GM23248 (cell line): ENCODE results near the gene SH3D21. TPM values are rescaled to one million over a fixed set of nuclear protein-coding genes. Genes with fewer than 3 reads are reported as not detected.
A peak's percentile ranks its signal among the peaks of the same experiment; 100 is the strongest.

ENCODE experiments used
- DNase-seq: peaks from one replicate; pipeline ENCODE4 v3.0.0-alpha.2; 2015
- H2AFZ ChIP-seq: fragments of 200-600 bp; sonication (generic); 2 replicates; pipeline ENCODE4 v1.6.1; 2016; ENCODE audit warnings: antibody characterized with exemption
- H3F3A ChIP-seq: fragments of 200-600 bp; sonication (generic); 2 replicates; pipeline ENCODE4 v1.6.1; 2016; ENCODE audit warnings: mild to moderate bottlenecking, antibody characterized with exemption, mixed run types; ENCODE audit not compliant: insufficient read depth
- H3K27ac ChIP-seq: fragments of 200-600 bp; sonication (generic); 2 replicates; pipeline ENCODE4 v1.5.1; 2016; ENCODE audit warnings: mild to moderate bottlenecking
- H3K27me3 ChIP-seq: fragments of 200-600 bp; sonication (generic); replicated peaks from 2 replicates; pipeline ENCODE4 v1.6.1; 2016; ENCODE audit warnings: mild to moderate bottlenecking; ENCODE audit not compliant: insufficient read depth
- H3K36me3 ChIP-seq: fragments of 200-600 bp; sonication (generic); 2 replicates; pipeline ENCODE4 v1.6.1; 2016; ENCODE audit warnings: low read depth, mild to moderate bottlenecking
- H3K4me1 ChIP-seq: fragments of 200-600 bp; sonication (generic); 2 replicates; pipeline ENCODE4 v1.6.1; 2016; ENCODE audit warnings: mild to moderate bottlenecking; ENCODE audit not compliant: insufficient read depth
- H3K4me2 ChIP-seq: fragments of 200-600 bp; sonication (generic); one replicate; pipeline ENCODE4 v1.6.1; 2016; ENCODE audit warnings: mild to moderate bottlenecking; ENCODE audit not compliant: unreplicated experiment
- H3K4me3 ChIP-seq: fragments of 200-600 bp; sonication (generic); 2 replicates; pipeline ENCODE4 v1.5.1; 2016; ENCODE audit warnings: mild to moderate bottlenecking
- H3K79me2 ChIP-seq: fragments of 200-600 bp; sonication (generic); 2 replicates; pipeline ENCODE4 v1.6.1; 2016; ENCODE audit warnings: mild to moderate bottlenecking; ENCODE audit not compliant: insufficient read depth
- H3K9ac ChIP-seq: fragments of 200-600 bp; sonication (generic); 2 replicates; pipeline ENCODE4 v1.6.1; 2016; ENCODE audit warnings: mild to moderate bottlenecking
- H3K9me2 ChIP-seq: fragments of 200-600 bp; sonication (generic); 2 replicates; pipeline ENCODE4 v1.6.1; 2016; ENCODE audit warnings: mixed run types, mild to moderate bottlenecking, moderate library complexity; ENCODE audit not compliant: insufficient read depth
- H3K9me3 ChIP-seq: fragments of 200-600 bp; sonication (generic); one replicate; pipeline ENCODE4 v1.6.1; 2017; ENCODE audit warnings: low read depth
- H4K20me1 ChIP-seq: fragments of 200-600 bp; sonication (generic); 2 replicates; pipeline ENCODE4 v1.6.0; 2016; ENCODE audit not compliant: insufficient read depth
- EZH2 ChIP-seq: fragments of 200-600 bp; sonication (generic); IDR thresholded peaks from 2 replicates; pipeline ENCODE4 v1.6.1; 2018; ENCODE audit warnings: antibody characterized with exemption, mild to moderate bottlenecking; ENCODE audit not compliant: insufficient read depth, poor library complexity, severe bottlenecking
- EZH2phosphoT487 ChIP-seq: fragments of 200-600 bp; sonication (generic); IDR thresholded peaks from 2 replicates; pipeline ENCODE4 v1.6.1; 2018; ENCODE audit warnings: antibody characterized with exemption, moderate library complexity, mild to moderate bottlenecking, low read depth; ENCODE audit not compliant: insufficient read depth
- WGBS, 2 experiments: methylation state at CpG; one replicate each; pipeline ENCODE4 v1.1.6; 2015 to 2017; ENCODE audit warnings: low lambda C conversion rate in 2 of 2, low coverage in 1 of 2; ENCODE audit errors: missing lambda C conversion rate in 2 of 2; 5-methylcytosine and 5-hydroxymethylcytosine counted together
- in situ Hi-C: fragments of 300-500 bp; cut with MboI; formaldehyde crosslinking; loops from 2 replicates; pipeline ENCODE4 v1.15.0; 2020
- polyA plus RNA-seq: library from polyadenylated mRNA; unstranded; fragments of >200 nt; fragmentation: Nextera tagmentation; extraction: Ambion mirVana; gene quantifications from 2 replicates; pipeline ENCODE4 v1.2.1, GENCODE V29; 2016
- total RNA-seq: library from RNA; depleted of rRNA; stranded (reverse); fragments of >200 nt; shearing (Covaris generic); gene quantifications from 2 replicates; pipeline ENCODE4 v1.2.3, GENCODE V29; 2014

The SH3D21 gene
- total and polyA plus RNA-seq, 2 experiments from 2014 or later, result 1.8 to 5.6 TPM

GRCh38 chr1:36352910-36353878, 47.0 kb downstream of the SH3D21 start:
- Histone ChIP-seq H3K9me3 (no peaks in the 10 kb centered on the region), H3K9me2 (no peaks in the 10 kb centered on the region), H3K4me2 (peak overlapping the region; percentile 90), H3K9ac (peak overlapping the region; percentile 82), H3K36me3 (peaks cover 17% of the 10 kb centered on the region; the same call in 1 of the 2 replicates), H4K20me1 (no peaks in the 10 kb centered on the region), H3F3A (peaks cover 47% of the 10 kb centered on the region), H3K27ac (peak overlapping the region; percentile 98), H2AFZ (no peak overlapping the region), H3K4me1 (peaks cover 48% of the 10 kb centered on the region), H3K79me2 (peaks cover 19% of the 10 kb centered on the region), H3K27me3 (no peaks in the 10 kb centered on the region), H3K4me3 (0 out of 2 replicates have a peak overlapping the region, but pooled peaks have one; percentile 10)
- 69 to 72% methylated on average over 15 of the region's 15 CpGs for WGBS, 2 experiments
- no peak for TF ChIP-seq EZH2
- TF ChIP-seq EZH2phosphoT487, result no peak
- in situ Hi-C loops, result no loop called here
- peak; percentile 90 for DNase-seq

DNA sequence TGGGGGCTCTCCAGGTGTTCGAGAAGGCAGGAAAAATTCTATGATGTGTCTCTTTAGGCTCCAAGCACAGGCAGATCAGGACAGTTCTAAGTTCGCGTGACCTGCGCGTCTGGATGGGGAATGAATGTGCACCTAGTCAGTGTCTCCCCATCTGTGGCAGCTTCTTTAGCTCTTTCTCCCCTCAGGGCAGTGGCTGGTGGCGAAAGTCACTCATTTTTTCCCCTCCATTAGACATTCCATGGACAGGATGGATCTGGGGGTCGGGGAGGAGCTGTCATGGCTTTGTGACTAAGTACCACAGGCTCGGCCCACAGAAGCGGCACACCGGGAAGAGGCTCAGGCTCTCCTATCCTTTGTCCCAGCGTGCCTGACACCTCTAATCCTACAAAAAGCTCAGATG, 48.3 kb downstream of the SH3D21 start:
- Histone ChIP-seq H3K27me3 (no peaks in the 10 kb centered on the region), H3K4me3 (no peak overlapping the region), H3K9ac (no peak overlapping the region), H4K20me1 (no peaks in the 10 kb centered on the region), H3K4me2 (no peak overlapping the region), H3K27ac (no peak overlapping the region), H3F3A (peaks cover 40% of the 10 kb centered on the region), H3K9me3 (no peaks in the 10 kb centered on the region), H2AFZ (no peak overlapping the region), H3K9me2 (no peaks in the 10 kb centered on the region), H3K36me3 (peaks cover 13% of the 10 kb centered on the region; the same call in 1 of the 2 replicates), H3K4me1 (peaks cover 43% of the 10 kb centered on the region), H3K79me2 (peaks cover 25% of the 10 kb centered on the region)
- TF ChIP-seq EZH2phosphoT487 (no peak), EZH2 (no peak)
- WGBS, 2 experiments, result 88 to 93% methylated on average over 11 of the region's 11 CpGs
- in situ Hi-C loops, result no loop called here
- no peak for DNase-seq

DNA sequence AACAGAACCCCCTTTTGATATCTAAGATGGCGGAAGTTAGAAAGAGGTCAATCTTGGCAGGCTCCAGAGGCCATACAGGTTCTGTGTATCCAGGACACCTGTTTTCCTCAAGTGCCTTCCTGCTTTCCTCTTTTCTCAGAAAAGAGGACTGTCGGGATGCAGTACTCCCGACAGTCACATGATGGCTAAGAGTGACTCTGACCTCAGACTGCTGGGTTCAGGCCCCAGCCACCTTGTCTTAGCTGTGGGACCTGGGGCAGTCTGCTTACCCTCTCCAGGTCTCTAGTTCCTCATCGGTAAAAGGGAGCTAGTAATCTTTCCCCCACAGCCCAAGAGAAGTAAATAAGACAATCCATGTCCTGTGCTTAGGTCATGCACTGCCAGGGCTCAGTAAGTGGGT, 49.6 kb downstream of the SH3D21 start:
- Histone ChIP-seq H3K4me2 (no peak overlapping the region), H3K27ac (no peak overlapping the region), H3K9me2 (no peaks in the 10 kb centered on the region), H3K4me1 (peaks cover 30% of the 10 kb centered on the region), H3K36me3 (peaks cover 13% of the 10 kb centered on the region; the same call in 1 of the 2 replicates), H3K9ac (no peak overlapping the region), H3K27me3 (no peaks in the 10 kb centered on the region), H3K79me2 (peaks cover 38% of the 10 kb centered on the region), H4K20me1 (no peaks in the 10 kb centered on the region), H3K4me3 (no peak overlapping the region), H2AFZ (no peak overlapping the region), H3F3A (peaks cover 29% of the 10 kb centered on the region), H3K9me3 (no peaks in the 10 kb centered on the region)
- no peak for DNase-seq
- no peak for TF ChIP-seq EZH2
- TF ChIP-seq EZH2phosphoT487, result no peak
- WGBS, 2 experiments, result 64 to 72% methylated on average over 4 of the region's 4 CpGs
- in situ Hi-C loops, result no loop called here

GRCh38 chr1:36358514-36359084, 52.4 kb downstream of the SH3D21 start:
- Histone ChIP-seq H3F3A (0 out of 2 replicates have a peak, but pooled peaks cover 6% of the 10 kb centered on the region), H3K9ac (no peak overlapping the region), H3K9me2 (no peaks in the 10 kb centered on the region), H3K9me3 (no peaks in the 10 kb centered on the region), H3K79me2 (peaks cover 66% of the 10 kb centered on the region), H3K4me3 (no peak overlapping the region), H3K4me2 (no peak overlapping the region), H3K36me3 (peaks cover 26% of the 10 kb centered on the region; the same call in 1 of the 2 replicates), H2AFZ (no peak overlapping the region), H3K27ac (no peak overlapping the region), H3K27me3 (no peaks in the 10 kb centered on the region), H3K4me1 (peaks cover 2% of the 10 kb centered on the region), H4K20me1 (no peaks in the 10 kb centered on the region)
- WGBS, 2 experiments, result 89 to 90% methylated on average over 13 of the region's 13 CpGs
- no peak for TF ChIP-seq EZH2phosphoT487
- TF ChIP-seq EZH2, result no peak
- in situ Hi-C loops, result no loop called here
- no peak for DNase-seq
